Activated CD4-positive, alpha-beta T cell treated with anti-CD3 and anti-CD28 coated beads, Interleukin-10, Interleukin-2, amounts not matched to agents 100 ng/mL and 50 ng/mL, durations not matched to agents 16 hours and 8 hours (primary cell): Measurements from ENCODE around the gene FNTB.

Source experiments
- DNase-seq: peaks from one replicate; pipeline ENCODE4 v3.0.0-alpha.2; 2020

The FNTB gene

DNA sequence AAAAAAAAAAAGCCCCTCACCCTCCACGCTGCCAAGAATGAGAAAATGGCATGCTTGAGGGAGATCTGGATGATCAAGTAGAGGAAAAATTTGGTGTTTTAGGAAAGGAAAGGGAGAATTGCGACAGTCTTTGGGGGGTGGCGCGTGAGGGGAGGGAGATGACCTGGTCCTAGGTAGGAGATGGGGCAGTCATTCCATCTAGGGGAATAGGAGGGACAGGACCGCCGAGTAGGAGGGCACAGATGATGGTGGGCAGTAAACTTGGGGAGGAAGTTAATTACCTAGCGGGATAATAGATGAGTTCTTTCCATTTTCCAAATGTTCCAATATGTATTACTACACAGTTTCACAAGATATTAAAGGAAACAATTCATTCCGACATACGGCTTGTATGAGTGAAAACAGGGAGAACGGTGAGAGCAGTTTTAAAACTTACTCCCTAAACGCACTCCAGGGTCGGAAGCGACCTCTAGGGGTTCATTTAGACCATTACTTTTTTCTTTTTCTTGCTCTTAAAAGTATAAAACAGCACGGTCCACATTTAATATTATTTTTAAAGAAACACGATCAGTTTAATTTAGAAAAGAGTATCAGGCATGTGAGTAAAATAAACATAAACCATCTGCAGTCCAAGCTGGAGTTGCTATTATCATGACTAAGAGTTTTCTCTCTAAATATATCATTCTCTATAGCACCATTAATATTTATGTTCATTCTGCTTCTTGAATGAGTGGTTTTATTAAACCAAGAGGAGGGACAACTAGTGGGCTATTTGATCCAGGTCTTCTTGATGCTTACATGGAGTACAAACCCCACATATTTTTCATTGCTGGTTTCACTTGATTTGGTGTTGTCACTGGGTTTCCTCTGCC lies 3.0 kb upstream of the FNTB start:
- peak; percentile 65 for DNase-seq

DNA sequence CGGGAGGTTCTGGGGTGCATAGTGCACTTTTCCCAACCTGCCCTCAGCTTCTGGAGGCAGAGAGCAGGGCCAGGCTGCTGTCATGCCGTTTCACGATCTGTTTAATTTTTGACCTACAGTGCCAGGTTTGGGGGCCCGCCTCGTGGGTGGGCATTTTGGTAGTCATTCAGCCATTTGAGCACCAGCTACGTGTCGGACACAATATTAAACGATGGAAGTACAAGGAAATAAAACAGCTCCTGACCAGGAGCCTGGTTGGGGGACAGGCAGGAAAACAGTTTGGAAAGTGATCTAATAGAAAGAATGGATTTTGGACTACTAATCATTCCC lies 708 bp downstream of the FNTB start:
- DNase-seq, result no peak

DNA sequence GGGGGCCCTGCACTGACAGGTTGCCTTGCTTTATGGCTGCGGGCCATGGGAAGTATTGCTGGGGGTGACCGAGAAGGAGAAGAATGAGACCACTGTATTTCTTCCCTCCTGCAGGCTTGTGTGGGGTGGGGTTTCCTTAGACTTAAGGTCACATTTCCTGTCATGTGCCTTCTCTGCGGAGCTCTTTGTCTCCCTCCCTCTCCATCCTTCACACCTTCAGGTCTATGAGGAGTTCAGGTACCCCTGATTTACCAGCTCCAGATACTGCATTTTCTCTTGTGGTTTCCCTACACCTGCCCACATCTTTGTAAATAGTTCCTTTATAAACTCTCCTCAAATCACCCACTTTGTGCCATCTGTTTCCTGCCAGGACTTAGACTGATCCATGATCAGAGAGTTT lies 3.6 kb downstream of the FNTB start:
- DNase-seq, result peak; percentile 29

DNA sequence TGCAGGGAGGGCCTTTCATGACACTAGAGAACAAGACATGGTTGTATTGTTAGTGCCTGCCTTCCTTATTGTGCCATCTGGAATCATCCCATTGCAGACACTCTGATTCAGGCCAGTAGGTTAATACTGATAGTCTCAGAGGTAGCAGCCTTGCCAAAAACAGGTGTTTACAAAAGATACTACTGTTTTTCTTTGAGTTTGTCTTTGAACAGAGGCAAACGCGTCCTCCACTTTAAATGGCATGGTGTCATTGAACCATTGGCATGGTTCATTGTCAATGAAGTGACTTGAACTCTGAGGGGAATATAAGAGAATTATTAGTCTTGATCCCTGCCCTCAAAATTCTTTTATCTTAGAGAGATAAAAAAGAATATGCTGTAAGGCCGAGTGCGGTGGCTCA lies 4.2 kb downstream of the FNTB start:
- no peak for DNase-seq

DNA sequence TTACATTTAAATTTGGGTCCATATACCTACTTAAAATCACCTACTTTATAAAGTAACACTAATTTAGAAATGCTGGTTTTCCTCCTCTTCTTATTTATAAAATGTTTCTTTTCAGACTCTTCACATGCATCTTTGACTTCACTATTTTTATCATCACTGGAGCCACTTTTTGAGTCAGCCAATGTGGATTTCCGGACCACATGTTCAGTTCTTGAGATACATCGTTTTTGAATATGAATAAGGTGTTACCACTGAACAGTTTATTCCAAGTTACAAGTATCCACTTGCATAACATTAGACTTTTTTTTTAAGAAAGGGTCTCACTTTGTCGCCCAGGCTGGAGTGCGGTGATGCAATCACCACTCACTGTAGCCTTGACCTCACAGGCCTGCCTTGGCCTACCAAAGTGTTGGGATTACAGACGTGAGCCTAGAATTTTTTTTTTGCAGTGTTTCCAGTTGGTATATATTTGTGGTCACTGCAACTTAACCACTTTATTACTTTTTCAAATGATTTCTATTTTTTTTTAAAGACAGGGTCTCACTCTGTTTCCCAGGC lies 5.7 kb downstream of the FNTB start:
- peak; percentile 70 for DNase-seq

DNA sequence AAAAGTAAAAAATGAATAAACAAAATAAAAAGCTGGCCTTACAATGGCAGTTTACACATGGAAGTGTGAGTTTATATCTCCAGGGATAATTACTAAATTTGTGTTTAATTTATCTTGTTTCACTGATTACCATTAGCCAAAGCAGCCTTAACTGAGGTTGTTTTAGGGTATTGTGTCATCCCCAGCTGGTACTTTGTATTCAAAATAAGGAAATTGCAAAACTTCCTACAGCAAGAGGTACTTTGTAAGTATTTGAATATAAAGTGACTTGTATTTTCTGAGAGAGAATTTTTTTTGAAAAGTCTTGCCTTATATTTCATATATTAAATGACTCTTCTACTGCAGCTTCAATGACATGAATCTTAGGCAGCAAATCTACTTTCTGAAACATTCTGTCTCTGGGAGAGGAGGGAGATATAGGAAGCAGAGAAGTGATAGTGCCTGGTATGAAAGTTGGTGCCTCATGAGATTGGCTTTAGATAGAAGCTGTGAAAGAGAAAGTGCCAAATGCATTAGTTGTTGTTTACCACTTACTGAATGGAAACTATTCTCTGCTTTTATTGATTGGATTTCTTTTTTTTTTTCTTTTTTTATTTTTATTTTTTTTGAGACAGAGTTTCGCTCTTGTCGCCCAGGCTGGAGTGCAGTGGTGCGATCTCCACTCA lies 6.7 kb downstream of the FNTB start:
- peak; percentile 16 for DNase-seq

GRCh38 chr14:64994540-64994939 lies 7.8 kb downstream of the FNTB start:
- no peak for DNase-seq

DNA sequence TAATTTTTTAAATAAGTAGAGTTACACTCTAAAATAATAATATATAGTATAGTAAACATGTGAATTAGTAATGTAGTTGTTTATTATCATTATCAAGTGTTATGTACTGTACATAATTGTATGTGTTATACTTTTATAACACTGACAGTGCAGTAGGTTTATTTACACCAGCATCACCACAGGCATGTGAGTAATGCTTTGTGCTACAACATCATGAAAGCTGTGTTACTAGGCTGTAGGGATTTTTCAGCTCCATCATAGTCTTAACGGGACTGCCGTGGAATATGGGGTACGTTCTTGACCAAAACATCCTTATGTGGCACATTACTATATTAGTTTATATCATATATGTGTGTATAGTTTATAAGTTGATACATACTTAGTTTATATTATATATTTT lies 8.6 kb downstream of the FNTB start:
- no peak for DNase-seq

DNA sequence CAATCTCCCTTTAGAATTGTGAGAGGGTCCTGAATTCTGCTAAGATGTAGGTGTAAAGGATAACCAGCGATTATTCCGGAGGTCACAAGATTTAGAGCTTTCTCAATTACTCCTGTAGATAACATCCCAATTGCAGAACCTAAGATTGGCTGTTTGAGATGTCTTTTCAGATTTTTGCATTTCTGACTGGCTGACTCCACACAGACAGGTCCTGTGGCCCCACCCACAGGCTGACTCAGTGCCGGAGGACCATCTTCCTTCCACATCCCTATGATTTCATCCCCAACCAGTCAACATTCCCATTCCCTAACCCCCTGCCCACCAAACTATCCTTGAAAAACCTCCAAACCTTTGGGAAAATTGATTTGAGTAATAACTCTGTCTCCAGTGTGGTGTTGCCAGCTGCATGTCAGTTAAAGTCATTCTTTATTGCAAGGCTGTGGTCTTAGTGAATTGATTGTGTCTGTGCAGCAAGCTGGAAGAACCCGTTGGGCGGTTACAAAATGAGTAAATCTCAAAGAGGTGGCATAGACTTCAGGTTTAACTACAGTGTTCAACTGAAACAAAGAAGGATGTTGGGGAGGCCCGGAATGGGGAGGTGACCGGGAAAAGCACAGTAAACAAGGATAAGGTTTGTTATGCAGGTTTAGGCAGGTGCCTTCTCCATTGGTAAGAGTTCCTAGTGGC lies 10.6 kb downstream of the FNTB start:
- peak; percentile 69 for DNase-seq

DNA sequence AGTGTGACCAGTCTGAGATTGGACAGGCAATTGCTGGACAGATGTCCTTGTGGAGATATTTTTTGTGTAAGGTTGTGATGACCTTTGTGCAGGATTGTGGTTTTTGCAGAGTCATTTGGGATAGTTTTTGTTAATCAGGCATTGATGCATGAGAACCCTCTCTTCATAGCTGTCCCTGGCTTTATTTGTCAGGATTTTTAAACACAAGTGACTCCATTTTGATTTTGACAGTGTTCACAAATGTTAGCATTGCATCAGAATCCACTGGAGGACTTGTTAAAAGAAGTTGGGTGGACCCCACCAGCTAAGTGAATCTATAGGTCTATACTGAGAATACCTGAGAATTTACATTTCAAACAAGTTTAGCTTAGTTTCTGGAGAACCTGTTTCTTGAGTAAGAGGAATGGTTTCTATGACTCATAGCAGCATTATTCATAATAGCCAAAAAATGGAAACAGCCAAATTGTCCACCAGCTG lies 11.8 kb downstream of the FNTB start:
- DNase-seq, result peak; percentile 46

- no peak for DNase-seq
Measured at GRCh38 chr14:65000898-65001591, 14.3 kb downstream of the FNTB start.

- no peak for DNase-seq
Measured at GRCh38 chr14:65001723-65002122, 15.0 kb downstream of the FNTB start.

- no peak for DNase-seq
Measured at GRCh38 chr14:65002586-65003210, 16.0 kb downstream of the FNTB start.

DNA sequence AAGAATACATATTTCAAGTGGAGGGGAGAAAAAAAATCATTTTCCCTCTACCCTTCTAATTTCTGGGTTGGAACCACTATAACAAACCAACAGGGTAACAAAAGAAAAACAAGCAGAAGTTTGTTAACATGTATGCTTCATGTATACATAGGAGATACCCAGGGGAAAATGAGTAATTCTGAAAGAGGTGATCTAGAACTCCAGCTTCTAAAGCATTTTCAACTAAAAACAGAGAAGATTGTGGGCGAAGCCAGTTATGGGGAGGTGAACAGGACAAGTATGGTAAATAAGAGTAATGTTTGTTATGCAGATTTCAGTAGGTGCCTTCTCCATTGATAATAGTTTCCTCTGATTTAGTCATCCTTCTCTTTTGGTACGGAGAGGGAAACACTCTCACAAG lies 16.7 kb downstream of the FNTB start:
- DNase-seq, result peak; percentile 67

GRCh38 chr14:65006261-65006721 lies 19.6 kb downstream of the FNTB start:
- DNase-seq, result no peak

- no peak for DNase-seq
Measured at GRCh38 chr14:65007202-65007601, 20.5 kb downstream of the FNTB start.

GRCh38 chr14:65010211-65010931 lies 23.7 kb downstream of the FNTB start:
- no peak for DNase-seq

- no peak for DNase-seq
Measured at GRCh38 chr14:65011538-65011937, 24.8 kb downstream of the FNTB start.

DNA sequence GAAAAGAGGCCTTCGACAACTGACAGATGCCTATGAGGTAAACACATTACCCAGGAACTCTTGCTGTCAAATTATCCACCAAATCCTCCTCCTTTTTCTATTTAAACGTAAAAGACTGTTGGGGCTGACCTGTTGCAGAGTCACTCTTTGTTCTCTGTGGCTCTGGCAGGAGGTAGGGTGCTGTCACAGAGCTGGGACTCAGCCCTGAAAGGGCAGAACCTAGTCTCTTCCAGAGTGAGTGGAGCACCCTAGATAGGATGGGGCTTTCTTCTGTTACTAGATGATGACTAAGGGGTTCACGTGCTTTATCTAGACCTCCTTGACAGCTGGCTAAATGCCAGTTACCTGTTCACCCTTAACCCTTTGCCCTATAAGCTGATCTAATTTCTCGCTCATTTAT lies 25.7 kb downstream of the FNTB start:
- no peak for DNase-seq

GRCh38 chr14:65015391-65015790 lies 28.7 kb downstream of the FNTB start:
- DNase-seq, result no peak

DNA sequence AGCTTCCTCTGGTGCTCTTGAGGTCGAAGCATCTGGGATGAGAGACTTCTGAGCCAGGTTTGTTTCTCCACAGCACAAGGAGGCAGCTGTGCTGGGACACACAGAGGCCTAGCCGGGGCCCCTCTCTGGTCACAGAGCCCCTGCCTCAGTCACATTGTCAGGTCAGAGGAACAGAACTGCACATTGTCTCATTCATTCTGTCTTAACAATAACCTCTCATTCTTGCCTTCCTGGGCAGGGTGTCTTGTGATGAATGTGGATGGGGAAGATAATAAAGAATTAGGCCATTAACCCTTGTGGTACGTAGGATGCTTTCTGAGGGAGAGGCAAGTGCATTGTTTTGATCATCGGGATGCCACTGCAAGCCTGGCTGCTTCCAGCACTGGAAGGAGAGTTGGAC lies 29.8 kb downstream of the FNTB start:
- DNase-seq, result no peak
